ENCODE data around the gene ADARB2.

Gene ADARB2

GRCh38 chr10:1362589-1363445, 374.5 kb downstream of the ADARB2 start:
- DNase-seq (ENCODE audit: low spot score) = no peak
- TF ChIP-seq CTCF (IDR thresholded peaks at IDR 0.05; ENCODE audit: borderline replicate concordance, control extremely low read depth, extremely low read depth, insufficient read depth, missing control alignments) = no peak
- in situ Hi-C loops (cut with MboI; ENCODE audit: low sequenced_read_pairs, unreplicated experiment) = no loop called here

GRCh38 chr10:1361411-1362105, 375.8 kb downstream of the ADARB2 start:
- in situ Hi-C loops (cut with MboI; ENCODE audit: low sequenced_read_pairs, unreplicated experiment) = no loop called here

GRCh38 chr10:1360558-1361164, 376.7 kb downstream of the ADARB2 start:
- TF ChIP-seq CTCF (IDR thresholded peaks at IDR 0.05; ENCODE audit: borderline replicate concordance, control extremely low read depth, extremely low read depth, insufficient read depth, missing control alignments) = no peak
- no peak for DNase-seq (ENCODE audit: low spot score)
- in situ Hi-C loops (cut with MboI; ENCODE audit: low sequenced_read_pairs, unreplicated experiment) = no loop called here

More at GRCh38 chr10:1361411-1362105, 375.8 kb downstream of the ADARB2 start:
- DNase-seq (ENCODE audit: low spot score) = no peak
- TF ChIP-seq CTCF (IDR thresholded peaks at IDR 0.05; ENCODE audit: borderline replicate concordance, control extremely low read depth, extremely low read depth, insufficient read depth, missing control alignments) = no peak

GRCh38 chr10:1360011-1360557, 377.2 kb downstream of the ADARB2 start:
- no peak for DNase-seq (ENCODE audit: low spot score)
- in situ Hi-C loops (cut with MboI; ENCODE audit: low sequenced_read_pairs, unreplicated experiment) = no loop called here

GRCh38 chr10:1359626-1359955, 377.7 kb downstream of the ADARB2 start:
- in situ Hi-C loops (cut with MboI; ENCODE audit: low sequenced_read_pairs, unreplicated experiment) = no loop called here
- TF ChIP-seq CTCF (IDR thresholded peaks at IDR 0.05; ENCODE audit: borderline replicate concordance, control extremely low read depth, extremely low read depth, insufficient read depth, missing control alignments) = no peak
- DNase-seq (ENCODE audit: low spot score) = no peak

More at GRCh38 chr10:1360011-1360557, 377.2 kb downstream of the ADARB2 start:
- TF ChIP-seq CTCF (IDR thresholded peaks at IDR 0.05; ENCODE audit: borderline replicate concordance, control extremely low read depth, extremely low read depth, insufficient read depth, missing control alignments) = no peak

- TF ChIP-seq CTCF (IDR thresholded peaks at IDR 0.05; ENCODE audit: borderline replicate concordance, control extremely low read depth, extremely low read depth, insufficient read depth, missing control alignments) = no peak
- in situ Hi-C loops (cut with MboI; ENCODE audit: low sequenced_read_pairs, unreplicated experiment) = no loop called here
- no peak for DNase-seq (ENCODE audit: low spot score)
Measured at GRCh38 chr10:1358860-1359625, 378.3 kb downstream of the ADARB2 start.

Data from GM13976 (cell line).